ENCODE results near the gene PTPRR. TPM values are rescaled to one million over a fixed set of nuclear protein-coding genes. Genes with fewer than 3 reads are reported as not detected.

The PTPRR gene
- total RNA-seq, 1 donor from 2014 or later: 1.4 TPM

DNA sequence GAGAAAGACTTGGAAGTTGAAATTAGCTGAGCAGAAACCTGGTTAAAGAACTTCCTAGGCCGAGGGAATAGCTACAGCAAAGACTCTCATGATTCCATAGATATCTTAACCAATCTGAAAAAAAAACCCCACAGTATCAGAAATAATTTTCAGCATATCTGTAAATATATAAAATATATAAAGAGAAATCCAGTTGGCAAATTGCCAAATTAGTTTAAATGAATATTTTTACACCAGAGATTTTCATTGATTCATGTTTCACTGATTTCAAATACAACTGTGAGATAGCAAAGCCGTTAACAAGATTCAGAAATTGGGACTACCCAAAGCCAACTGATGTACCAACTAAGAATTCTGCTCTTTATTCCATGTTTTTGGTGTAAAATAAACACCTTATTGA lies 6.8 kb upstream of the PTPRR start:
- H3K36me3 ChIP-seq: no peaks in the 10 kb centered on the region
- TF ChIP-seq, protein P1, sequence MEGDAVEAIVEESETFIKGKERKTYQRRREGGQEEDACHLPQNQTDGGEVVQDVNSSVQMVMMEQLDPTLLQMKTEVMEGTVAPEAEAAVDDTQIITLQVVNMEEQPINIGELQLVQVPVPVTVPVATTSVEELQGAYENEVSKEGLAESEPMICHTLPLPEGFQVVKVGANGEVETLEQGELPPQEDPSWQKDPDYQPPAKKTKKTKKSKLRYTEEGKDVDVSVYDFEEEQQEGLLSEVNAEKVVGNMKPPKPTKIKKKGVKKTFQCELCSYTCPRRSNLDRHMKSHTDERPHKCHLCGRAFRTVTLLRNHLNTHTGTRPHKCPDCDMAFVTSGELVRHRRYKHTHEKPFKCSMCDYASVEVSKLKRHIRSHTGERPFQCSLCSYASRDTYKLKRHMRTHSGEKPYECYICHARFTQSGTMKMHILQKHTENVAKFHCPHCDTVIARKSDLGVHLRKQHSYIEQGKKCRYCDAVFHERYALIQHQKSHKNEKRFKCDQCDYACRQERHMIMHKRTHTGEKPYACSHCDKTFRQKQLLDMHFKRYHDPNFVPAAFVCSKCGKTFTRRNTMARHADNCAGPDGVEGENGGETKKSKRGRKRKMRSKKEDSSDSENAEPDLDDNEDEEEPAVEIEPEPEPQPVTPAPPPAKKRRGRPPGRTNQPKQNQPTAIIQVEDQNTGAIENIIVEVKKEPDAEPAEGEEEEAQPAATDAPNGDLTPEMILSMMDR (IDR thresholded peaks at IDR 0.05): no peak
- no peak for ATAC-seq
- no peak overlapping the region for H3K4me3 ChIP-seq
- H3K4me1 ChIP-seq: no peaks in the 10 kb centered on the region
- no peak overlapping the region for H3K27ac ChIP-seq
- H3K27me3 ChIP-seq (ENCODE audit: low read depth): no peaks in the 10 kb centered on the region
- intact Hi-C loops (cut with DNase I): no loop called here
- DNase-seq: no peak
- H3K9me3 ChIP-seq: no peaks in the 10 kb centered on the region

DNA sequence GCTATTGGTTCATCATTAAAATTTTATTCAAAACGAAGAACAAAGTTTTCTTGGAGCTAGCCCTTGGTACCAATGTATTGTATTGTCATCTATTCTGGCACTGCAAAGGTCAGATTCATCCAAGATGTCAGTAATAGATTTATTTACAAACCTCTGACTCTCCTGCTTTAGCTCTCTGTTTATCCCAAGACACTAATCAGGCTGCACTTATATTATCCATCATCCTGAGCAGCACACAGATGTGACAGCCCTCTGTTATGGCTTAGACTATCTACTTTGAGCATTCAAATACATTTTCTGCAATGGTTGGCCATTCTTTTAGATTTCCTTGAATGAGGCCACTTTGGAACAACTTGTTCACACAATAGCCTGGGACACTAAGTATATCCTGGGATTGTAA lies 5.0 kb upstream of the PTPRR start:
- TF ChIP-seq, protein P1 (IDR thresholded peaks at IDR 0.05): no peak
- intact Hi-C loops (cut with DNase I): no loop called here
- no peaks in the 10 kb centered on the region for H3K9me3 ChIP-seq
- H3K27ac ChIP-seq: no peak overlapping the region
- no peaks in the 10 kb centered on the region for H3K36me3 ChIP-seq
- no peaks in the 10 kb centered on the region for H3K4me1 ChIP-seq
- H3K4me3 ChIP-seq: no peak overlapping the region
- DNase-seq: no peak
- peaks cover 1% of the 10 kb centered on the region for H3K27me3 ChIP-seq (ENCODE audit: low read depth)
- ATAC-seq: no peak

DNA sequence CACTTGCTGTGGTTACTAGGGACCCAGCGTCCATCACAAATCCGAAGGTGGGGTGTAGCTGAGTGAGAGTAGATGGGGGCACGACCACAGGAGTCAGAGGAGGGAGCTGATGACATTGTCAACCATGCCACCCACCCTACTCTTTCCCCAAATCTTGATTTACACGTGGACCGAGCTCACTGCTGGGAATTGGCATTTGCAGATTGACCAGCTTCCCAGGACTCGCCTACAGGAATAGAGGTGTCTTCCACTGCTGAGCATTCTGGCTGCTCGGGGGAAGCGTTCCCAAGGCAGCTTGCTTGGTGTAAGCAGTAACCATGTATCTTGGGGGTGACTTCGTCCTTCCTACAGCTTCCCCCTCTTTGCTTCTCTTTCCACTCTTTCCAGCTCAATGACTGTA lies 353 bp upstream of the PTPRR start:
- no peak for DNase-seq
- no peak overlapping the region for H3K27ac ChIP-seq
- intact Hi-C loops (cut with DNase I): no loop called here
- no peaks in the 10 kb centered on the region for H3K9me3 ChIP-seq
- TF ChIP-seq, protein P1 (IDR thresholded peaks at IDR 0.05): no peak
- peaks cover 11% of the 10 kb centered on the region for H3K27me3 ChIP-seq (ENCODE audit: low read depth)
- H3K36me3 ChIP-seq: no peaks in the 10 kb centered on the region
- no peaks in the 10 kb centered on the region for H3K4me1 ChIP-seq
- no peak for ATAC-seq
- H3K4me3 ChIP-seq: no peak overlapping the region

DNA sequence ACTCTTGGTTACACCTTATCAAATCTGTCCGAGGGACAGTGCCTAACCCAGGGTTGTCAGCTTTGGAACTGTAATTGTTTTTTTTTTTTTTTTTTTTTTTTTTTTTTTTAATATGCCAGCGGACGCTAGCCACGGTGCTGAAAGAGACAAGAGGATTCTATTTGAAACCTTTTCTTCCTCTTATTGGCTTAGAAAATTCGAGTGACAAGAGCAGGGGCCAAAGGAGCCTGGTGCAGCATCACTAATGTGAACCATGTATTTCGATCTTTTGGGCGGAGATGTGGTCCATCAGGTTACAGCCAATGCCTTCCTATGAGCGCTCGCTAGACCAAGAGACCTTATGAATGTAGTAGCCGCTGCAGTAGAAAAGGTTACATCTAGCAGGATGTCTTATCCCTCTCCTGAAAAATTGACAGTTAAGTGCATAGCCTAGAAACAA lies 922 bp downstream of the PTPRR start:
- H3K36me3 ChIP-seq: no peaks in the 10 kb centered on the region
- H3K9me3 ChIP-seq: no peaks in the 10 kb centered on the region
- H3K4me3 ChIP-seq: no peak overlapping the region
- ATAC-seq: no peak
- intact Hi-C loops (cut with DNase I): no loop called here
- H3K27ac ChIP-seq: no peak overlapping the region
- DNase-seq: no peak
- TF ChIP-seq, protein P1 (IDR thresholded peaks at IDR 0.05): no peak
- H3K4me1 ChIP-seq: no peaks in the 10 kb centered on the region
- H3K27me3 ChIP-seq (ENCODE audit: low read depth): peaks cover 11% of the 10 kb centered on the region

GRCh38 chr12:70919176-70919575 lies 1.4 kb downstream of the PTPRR start:
- Histone ChIP-seq H3K36me3 (no peaks in the 10 kb centered on the region), H3K27me3 (ENCODE audit: low read depth) (peaks cover 11% of the 10 kb centered on the region), H3K4me1 (no peaks in the 10 kb centered on the region), H3K9me3 (no peaks in the 10 kb centered on the region), H3K27ac (no peak overlapping the region), H3K4me3 (no peak overlapping the region)
- TF ChIP-seq, protein P1 (IDR thresholded peaks at IDR 0.05): no peak
- DNase-seq (no peak), ATAC-seq (no peak)
- intact Hi-C loops (cut with DNase I): no loop called here

DNA sequence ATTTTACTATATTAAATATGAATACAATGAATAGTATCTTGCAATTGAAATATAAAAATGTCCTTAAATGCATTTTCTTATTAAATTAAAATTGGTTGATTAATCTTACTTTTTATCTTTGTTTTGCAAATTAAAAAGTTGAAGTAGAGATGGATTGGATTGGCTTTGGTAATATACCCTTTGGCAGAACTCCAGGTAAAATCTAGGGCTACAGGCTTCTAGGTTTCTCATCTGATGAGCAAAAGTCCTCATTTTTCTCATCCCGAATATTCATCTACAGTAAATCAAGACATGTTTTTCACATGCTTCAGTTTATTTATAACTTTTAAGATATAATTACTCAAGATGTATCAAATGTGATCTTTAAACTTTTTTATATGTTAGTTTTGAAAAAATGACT lies 2.2 kb downstream of the PTPRR start:
- Histone ChIP-seq H3K4me1 (no peaks in the 10 kb centered on the region), H3K27me3 (ENCODE audit: low read depth) (peaks cover 11% of the 10 kb centered on the region), H3K9me3 (no peaks in the 10 kb centered on the region), H3K36me3 (no peaks in the 10 kb centered on the region), H3K4me3 (no peak overlapping the region), H3K27ac (no peak overlapping the region)
- intact Hi-C loops (cut with DNase I): no loop called here
- DNase-seq (no peak), ATAC-seq (no peak)
- TF ChIP-seq, protein P1 (IDR thresholded peaks at IDR 0.05): no peak
